GM12878 (cell line): Measurements from ENCODE around the gene TPI1. TPM values are rescaled to one million over a fixed set of nuclear protein-coding genes. Genes with fewer than 3 reads are reported as not detected.

Experiments
- ATAC-seq: fragments of 200-7000 bp; cut with Tn5 transposase; 3 replicates; pipeline ENCODE4 v1.9.1; 2020; ENCODE audit warnings: mild to moderate bottlenecking, moderate library complexity
- BruUV-seq: library from RNA; stranded (reverse); fragments of 400-500 nt; replicated peaks from 2 replicates; lab custom pipeline; 2021; lab: Mats Ljungman, UMichigan
- CTCF ChIA-PET: fragments of 300-600 bp; sonication (Branson Sonifier 250); formaldehyde crosslinking; extraction: SDS; loops from one replicate; lab custom pipeline; 2021; ENCODE audit warnings: inconsistent platforms; lab: Yijun Ruan, JAX
- POLR2A ChIA-PET: fragments of 350-600 bp; formaldehyde crosslinking; extraction: SDS; loops from one replicate; lab custom pipeline; 2021; ENCODE audit warnings: inconsistent platforms; lab: Charles Lee
- RAD21 ChIA-PET: fragments of 300-600 bp; sonication (Branson Sonifier 250); formaldehyde crosslinking; loops from one replicate; lab custom pipeline; 2023; ENCODE audit warnings: antibody characterized with exemption; ENCODE audit not compliant: unreplicated experiment; lab: Charles Lee
- SMC1A ChIA-PET: fragments of 300-600 bp; sonication (Branson Sonifier 250); formaldehyde crosslinking; loops from one replicate; lab custom pipeline; 2023; ENCODE audit not compliant: unreplicated experiment, uncharacterized antibody; lab: Charles Lee
- DNase-seq: peaks from one replicate; pipeline ENCODE4 v3.0.0-alpha.2; 2011; ENCODE audit warnings: low read depth, low spot score
- FAIRE-seq: peaks from 3 replicates; lab custom pipeline; 2011; peaks lifted over from hg19 to GRCh38; lab: Jason Lieb, UNC
- H2AFZ ChIP-seq: 2 replicates; pipeline ENCODE4 v1.6.0; 2011; ENCODE audit warnings: low read depth, low read length, control low read depth; ENCODE audit not compliant: control insufficient read depth
- H3K27ac ChIP-seq: 2 replicates; pipeline ENCODE4 v1.5.1; 2011; ENCODE audit warnings: control low read depth; ENCODE audit not compliant: control insufficient read depth, insufficient read depth
- H3K27me3 ChIP-seq, 2 experiments: replicated peaks in 1 of 2; 2 replicates each; pipeline versions ENCODE4 v1.6.0 to v1.6.1; 2011; ENCODE audit warnings: low read length in 1 of 2; ENCODE audit not compliant: control insufficient read depth in 2 of 2, insufficient read depth in 2 of 2
- H3K36me3 ChIP-seq, 2 experiments: 2 replicates each; pipeline ENCODE4 v1.5.1; 2011; ENCODE audit warnings: low read length in 1 of 2; ENCODE audit not compliant: control insufficient read depth in 2 of 2, insufficient read depth in 2 of 2
- H3K4me1 ChIP-seq: 2 replicates; pipeline ENCODE4 v1.6.1; 2011; ENCODE audit warnings: mild to moderate bottlenecking, low read length, moderate library complexity, mixed read lengths; ENCODE audit not compliant: control insufficient read depth, insufficient read depth
- H3K4me2 ChIP-seq: 2 replicates; pipeline ENCODE4 v1.6.0; 2011; ENCODE audit warnings: control low read depth; ENCODE audit not compliant: control insufficient read depth, insufficient read depth
- H3K4me3 ChIP-seq: fragments of 200-600 bp; sonication (generic); 2 replicates; pipeline ENCODE4 v1.5.1; 2016
- H3K79me2 ChIP-seq: 2 replicates; pipeline ENCODE4 v1.6.0; 2011; ENCODE audit warnings: low read length; ENCODE audit not compliant: control insufficient read depth, insufficient read depth
- H3K9ac ChIP-seq: 2 replicates; pipeline ENCODE4 v1.8.0; 2011; ENCODE audit warnings: low read length, control low read depth, mixed read lengths; ENCODE audit not compliant: control insufficient read depth, insufficient read depth
- H3K9me3 ChIP-seq: replicated peaks from 3 replicates; pipeline ENCODE4 v1.5.1; 2011; ENCODE audit warnings: mild to moderate bottlenecking, low read length; ENCODE audit not compliant: control insufficient read depth, insufficient read depth
- H4K20me1 ChIP-seq: 2 replicates; pipeline ENCODE4 v1.6.0; 2011; ENCODE audit not compliant: control insufficient read depth, insufficient read depth
- CEBPB ChIP-seq, 2 experiments: fragments of 150-350 bp in 1 of 2; IDR thresholded peaks; 2 replicates each; pipeline ENCODE4 v1.6.1; 2012 to 2014; ENCODE audit warnings: low read depth in 2 of 2, low read length in 2 of 2, borderline replicate concordance in 1 of 2, inconsistent platforms in 1 of 2
- NBN ChIP-seq: fragments of 450-650 bp; IDR thresholded peaks from 2 replicates; pipeline ENCODE4 v1.6.1; 2016
- PML ChIP-seq: IDR thresholded peaks from 2 replicates; pipeline ENCODE4 v1.6.1; 2012; ENCODE audit warnings: low read length, inconsistent platforms
- RAD21 ChIP-seq: IDR thresholded peaks from 2 replicates; pipeline ENCODE4 v1.6.1; 2011; ENCODE audit warnings: mild to moderate bottlenecking, low read depth, low read length, moderate library complexity; ENCODE audit not compliant: insufficient read depth
- RBBP5 ChIP-seq: fragments of 200-600 bp; sonication (generic); conservative IDR thresholded peaks from 2 replicates; pipeline ENCODE4 v1.6.1; 2016
- SIX5 ChIP-seq: IDR thresholded peaks from 2 replicates; pipeline ENCODE4 v1.6.1; 2011; ENCODE audit warnings: mild to moderate bottlenecking, low read depth, low read length, moderate library complexity; ENCODE audit not compliant: severe bottlenecking
- TCF7 ChIP-seq: IDR thresholded peaks from 2 replicates; pipeline ENCODE4 v1.6.1; 2014; ENCODE audit warnings: antibody characterized with exemption, borderline replicate concordance
- WGBS: methylation state at CpG from one replicate; pipeline ENCODE4 v1.1.6; 2016; ENCODE audit warnings: low lambda C conversion rate; ENCODE audit not compliant: insufficient replicate concordance, insufficient coverage; ENCODE audit errors: missing lambda C conversion rate; 5-methylcytosine and 5-hydroxymethylcytosine counted together
- in situ Hi-C: fragments of 300-500 bp; cut with MboI; formaldehyde crosslinking; loops from 9 replicates; pipeline ENCODE4 v1.14.3; 2018; ENCODE audit warnings: mixed read lengths
- intact Hi-C: fragments of 100-400 bp; cut with micrococcal nuclease; formaldehyde crosslinking; loops from one replicate; pipeline ENCODE4 v1.14.2; 2022; ENCODE audit not compliant: unreplicated experiment
- polyA plus RNA-seq, 11 experiments: library from polyadenylated mRNA; depleted of rRNA in 4 of 11; unstranded in 6 of 11; stranded (reverse) in 5 of 11; fragments of >200 nt; fragmentation: Nextera tagmentation in 4 of 11; fragmentation: Illumina TruSeq in 1 of 11; extraction: Ambion mirVana in 4 of 11; extraction: Trizol in 1 of 11; gene quantifications; 1 replicate in 1 of 11; 2 replicates in 10 of 11; pipeline versions ENCODE4 v1.2.1 to v1.2.3, GENCODE V29; 2011 to 2016; ENCODE audit warnings: inconsistent platforms in 2 of 11, missing spikeins in 2 of 11, low read depth in 1 of 11
- total RNA-seq, 4 experiments: library from RNA; depleted of rRNA in 3 of 4; stranded (reverse); fragments of >200 nt in 3 of 4; fragmentation: Illumina TruSeq in 1 of 4; extraction: Trizol in 1 of 4; gene quantifications; 2 replicates each; pipeline versions ENCODE4 v1.2.1 to v1.2.3, GENCODE V29; 2013 to 2021

The TPI1 gene
- total and polyA plus RNA-seq, 10 of the 15 experiments (the other 5 are each of a cell fraction or from before 2014, with no cell fraction given): 916 to 7,349 (median 1,677) TPM

DNA sequence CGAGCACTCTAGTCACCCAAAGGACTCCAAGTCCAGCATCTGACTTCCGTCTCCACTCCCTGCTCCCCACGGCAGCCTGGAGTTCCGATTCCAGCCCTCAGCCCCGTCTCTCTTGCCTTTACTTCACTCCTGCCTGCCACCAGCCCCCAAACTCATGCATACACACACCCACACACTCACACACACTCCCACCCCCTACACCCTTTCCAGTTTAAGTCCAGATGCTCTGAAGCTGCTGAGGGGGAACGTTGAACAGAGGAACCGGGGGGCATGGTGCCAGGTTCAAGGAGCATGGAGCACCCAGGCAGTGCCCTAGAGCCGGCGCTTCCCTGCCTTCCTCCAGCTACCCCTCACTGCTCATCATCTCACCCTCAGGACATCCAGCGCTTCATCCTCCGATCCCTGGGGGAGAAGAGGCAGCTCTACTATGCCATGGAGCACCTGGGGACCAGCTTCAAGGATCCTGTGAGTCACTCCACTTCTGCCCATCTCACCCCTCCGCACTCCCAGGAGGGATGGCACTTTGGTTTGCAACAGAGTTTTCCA is 35.8 kb upstream of the TPI1 start:
- CTCF ChIA-PET: interaction anchor here (2.2 to 6.8 kb wide), 3 partner anchors 19 to 79 kb away, joined by 14 to 72 read pairs (median 43); partner anchors contain the start of genes CDCA3, MLF2 and USP5
- in situ Hi-C loops: no loop called here
- Histone ChIP-seq H4K20me1 (no peaks in the 10 kb centered on the region), H3K27me3 (peaks cover 17 to 20% of the 10 kb centered on the region in 2 experiments), H2AFZ (no peak overlapping the region), H3K9me3 (no peaks in the 10 kb centered on the region), H3K4me1 (peaks cover 4% of the 10 kb centered on the region), H3K4me2 (no peak overlapping the region), H3K36me3 (no peaks in the 10 kb centered on the region), H3K27ac (no peak overlapping the region), H3K79me2 (no peaks in the 10 kb centered on the region), H3K4me3 (no peak overlapping the region), H3K9ac (no peak overlapping the region)
- FAIRE-seq (no peak), ATAC-seq (no peak), DNase-seq (no peak)
- 46% methylated on average over 12 of the region's 12 CpGs for WGBS
- no TSS peak for BruUV-seq
- RAD21 ChIA-PET: interaction anchor here (0.6 to 3.0 kb wide), 2 partner anchors 78 to 91 kb away, joined by 3 to 14 read pairs; partner anchors contain the start of gene MLF2
- SMC1A ChIA-PET: interaction anchor here (0.7 to 5.8 kb wide), 2 partner anchors 13 to 78 kb away, joined by 3 to 35 read pairs; partner anchors contain the start of gene MLF2
- intact Hi-C loops: no loop called here
- TF ChIP-seq NBN (no peak), RAD21 (no peak), PML (no peak)
- TF ChIP-seq, all 136 proteins: peak for 0
- POLR2A ChIA-PET: no interaction called here

DNA sequence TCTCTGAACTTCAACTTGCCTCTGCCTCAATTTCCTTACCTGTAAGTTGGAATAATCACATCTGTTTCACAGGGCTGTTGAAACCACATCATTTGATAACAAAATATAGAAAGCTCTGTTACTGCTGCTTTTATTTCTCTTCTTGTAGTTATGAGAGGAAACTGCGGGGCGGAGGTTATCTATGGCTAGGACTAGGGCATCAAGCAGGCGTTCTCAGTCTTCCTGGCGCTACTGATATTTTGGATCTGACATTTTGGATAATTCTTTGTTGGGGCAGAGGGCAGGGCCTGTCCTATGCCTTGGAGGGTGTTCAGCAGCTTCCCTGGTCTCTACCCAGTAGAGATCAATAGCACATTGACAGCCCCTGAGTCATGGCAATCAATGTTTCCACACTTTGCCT is 35.2 kb upstream of the TPI1 start:
- BruUV-seq: no TSS peak
- Histone ChIP-seq H3K27me3 (peaks cover 16 to 17% of the 10 kb centered on the region in 2 experiments), H2AFZ (no peak overlapping the region), H3K79me2 (no peaks in the 10 kb centered on the region), H3K36me3 (no peaks in the 10 kb centered on the region), H3K4me1 (peaks cover 4% of the 10 kb centered on the region), H4K20me1 (no peaks in the 10 kb centered on the region), H3K27ac (no peak overlapping the region), H3K4me3 (no peak overlapping the region), H3K4me2 (no peak overlapping the region), H3K9me3 (no peaks in the 10 kb centered on the region), H3K9ac (no peak overlapping the region)
- ChIA-PET SMC1A (interaction anchor here (0.7 to 5.8 kb wide), 2 partner anchors 12 to 79 kb away, joined by 3 to 35 read pairs; partner anchors contain the start of gene MLF2), RAD21 (no interaction called here), CTCF (interaction anchor here (0.7 to 6.8 kb wide), 6 partner anchors 19 to 95 kb away, joined by 3 to 72 read pairs (median 13); partner anchors contain the start of genes CDCA3, MLF2 and USP5), POLR2A (interaction anchor here (0.7 to 1.6 kb wide), 3 partner anchors 20 to 79 kb away, joined by 3 to 8 read pairs (median 4); partner anchors contain the start of genes MLF2, SPSB2 and USP5)
- WGBS: 40% methylated on average over 4 of the region's 4 CpGs
- in situ Hi-C loops (no loop called here), intact Hi-C loops (no loop called here)
- no peak for TF ChIP-seq CEBPB (IDR thresholded peaks at IDR 0.05; ENCODE audit: borderline replicate concordance in 1 of 2, low read depth in 2 of 2, low read length in 2 of 2)
- no peak for TF ChIP-seq SIX5
- TF ChIP-seq TCF7: no peak
- no peak for TF ChIP-seq RBBP5
- DNase-seq: no peak
- no peak for ATAC-seq
- no peak for FAIRE-seq
